ENCODE results near the gene ARL15. TPM values are rescaled to one million over a fixed set of nuclear protein-coding genes. Genes with fewer than 3 reads are reported as not detected.
A peak's percentile ranks its signal among the peaks of the same experiment; 100 is the strongest.

Gene ARL15
- total and polyA plus RNA-seq, 9 of the 15 experiments (the other 6 are each of a cell fraction or from before 2014, with no cell fraction given) = 18.5 to 80.4 (median 57.0) TPM

DNA sequence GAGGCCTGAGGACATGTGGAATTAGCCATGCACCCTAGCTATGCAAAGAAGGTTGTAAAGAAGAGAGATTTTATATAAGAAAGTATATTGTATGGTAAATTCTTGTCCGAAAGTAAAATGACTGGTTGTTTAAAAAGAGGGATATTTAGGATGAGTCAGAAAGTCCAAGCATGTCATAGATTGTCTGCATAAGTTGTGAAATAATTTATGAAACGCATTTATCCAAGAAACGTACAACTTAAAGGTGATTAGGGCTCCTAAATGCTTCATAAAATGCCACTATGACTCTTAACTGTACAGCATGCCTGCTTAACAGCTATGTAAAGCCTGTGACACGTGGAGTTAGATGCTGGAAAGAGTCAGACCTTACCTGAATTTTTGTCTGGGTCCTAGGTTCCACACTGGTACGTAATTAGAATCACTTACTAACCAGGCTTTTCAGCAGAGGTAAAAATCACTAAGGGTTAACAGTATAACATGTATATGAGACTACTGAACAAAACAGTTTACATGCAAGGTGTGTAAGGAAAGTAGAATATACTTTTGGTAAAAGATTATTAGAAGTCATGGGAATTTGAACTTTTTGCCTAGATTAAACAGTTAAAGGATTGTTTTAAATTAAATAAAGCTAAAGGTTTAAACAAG, 37.0 kb upstream of the ARL15 start:
- ATAC-seq (no peak), DNase-seq (ENCODE audit: extremely low read depth in 1 of 4, low spot score in 3 of 4) (peak in 1 of 4 experiments; percentile 15), FAIRE-seq (no peak)
- H3K4me2 ChIP-seq (ENCODE audit: insufficient read depth, low read length) = no peak overlapping the region
- WGBS (ENCODE audit: insufficient coverage, low coverage, missing lambda C conversion rate) = 93% methylated on average over 5 of the region's 5 CpGs
- no TSS peak for BruUV-seq (replicated peaks)
- H3K4me1 ChIP-seq (replicated peaks in 1 of 2; ENCODE audit: control insufficient read depth in 2 of 2, insufficient read depth in 2 of 2, low read length in 2 of 2) = no peaks in the 10 kb centered on the region
- CTCF ChIA-PET (ENCODE audit: low intra/inter-chr PET ratio) = no interaction called here
- H3K9me1 ChIP-seq (ENCODE audit: control insufficient read depth, insufficient read depth, low read length) = no peaks in the 10 kb centered on the region
- POLR2A ChIA-PET = interaction anchor here (1.4 kb wide), 2 partner anchors 17 to 34 kb away, joined by 3 to 6 read pairs; no protein-coding TSS in a partner anchor
- no peaks in the 10 kb centered on the region for H3K27me3 ChIP-seq (ENCODE audit: control insufficient read depth in 2 of 2, insufficient read depth in 2 of 2, low read length in 2 of 2)
- intact Hi-C loops (cut with micrococcal nuclease) (no loop called here), in situ Hi-C loops (cut with MboI) (no loop called here)
- no peak overlapping the region for H3K4me3 ChIP-seq
- H3K9me3 ChIP-seq (replicated peaks; ENCODE audit: control insufficient read depth, insufficient read depth, low read depth, low read length) = peaks cover 16% of the 10 kb centered on the region
- no peaks in the 10 kb centered on the region for H4K20me1 ChIP-seq (replicated peaks; ENCODE audit: control insufficient read depth, insufficient read depth, low read length)
- H3K79me2 ChIP-seq (ENCODE audit: control insufficient read depth, insufficient read depth, low read length) = peaks cover 58% of the 10 kb centered on the region
- H3K9ac ChIP-seq (ENCODE audit: insufficient read depth in 1 of 2, low read depth in 2 of 2, low read length in 2 of 2) = no peak overlapping the region
- no peak overlapping the region for H3K27ac ChIP-seq (ENCODE audit: extremely low read depth, low read depth, low read length)
- H2AFZ ChIP-seq (ENCODE audit: low read depth, low read length) = no peak overlapping the region
- peaks cover 67% of the 10 kb centered on the region for H3K36me3 ChIP-seq (ENCODE audit: control insufficient read depth, insufficient read depth, low read length)
- peak; percentile 37; the same call in 1 of the 2 replicates for TF ChIP-seq JUND (IDR thresholded peaks at IDR 0.05; ENCODE audit: borderline replicate concordance, low read depth, low read length)
- TF ChIP-seq JUND (tag; IDR thresholded peaks at IDR 0.05; ENCODE audit: borderline replicate concordance, low read depth, low read length) = peak; percentile 72; the same call in 2 of the 3 replicates
- peak; percentile 60; the same call in 1 of the 2 replicates for TF ChIP-seq TRIM28 (IDR thresholded peaks at IDR 0.05)
- no peak for TF ChIP-seq BCOR (IDR thresholded peaks at IDR 0.05)
- peak in 1 of 2 experiments; percentile 55; a peak in 1 of 4 replicates for TF ChIP-seq TRIM24 (IDR thresholded peaks at IDR 0.05)
- TF ChIP-seq CBX3 (IDR thresholded peaks at IDR 0.05; ENCODE audit: borderline replicate concordance in 1 of 2, low read length in 2 of 2) = peak in 1 of 2 experiments; percentile 86; a peak in 2 of 3 replicates
- TF ChIP-seq PTRF (tag; IDR thresholded peaks at IDR 0.05) = no peak
- peak; percentile 73 for TF ChIP-seq FOSL1 (tag; conservative IDR thresholded peaks at IDR 0.05)
- TF ChIP-seq ZFP36 (IDR thresholded peaks at IDR 0.05; ENCODE audit: low read depth, low read length, partially characterized antibody) = peak; percentile 82
- TF ChIP-seq, protein P1, sequence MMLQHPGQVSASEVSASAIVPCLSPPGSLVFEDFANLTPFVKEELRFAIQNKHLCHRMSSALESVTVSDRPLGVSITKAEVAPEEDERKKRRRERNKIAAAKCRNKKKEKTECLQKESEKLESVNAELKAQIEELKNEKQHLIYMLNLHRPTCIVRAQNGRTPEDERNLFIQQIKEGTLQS (IDR thresholded peaks at IDR 0.05) = peak; percentile 58
- TF ChIP-seq, protein P1 (CRISPR knock-in tag; conservative IDR thresholded peaks at IDR 0.05) = no peak

Measured in K562 (cell line).